Measurements from ENCODE around the gene ZNF275.
"Not testable (repeated sequence)": the region's sequence is repeated elsewhere in the genome, so short reads cannot be mapped to it uniquely, and the experiment has no call there.

Gene ZNF275

GRCh38 chrX:153388722-153389459 lies 54.9 kb downstream of the ZNF275 start:
- no peak for DNase-seq

- not testable (repeated sequence) for DNase-seq
These were observed 55.5 kb downstream of the ZNF275 start for GRCh38 chrX:153389460-153389768.

GRCh38 chrX:153392642-153393321 lies 58.8 kb downstream of the ZNF275 start:
- DNase-seq: no peak

GRCh38 chrX:153394612-153395011 lies 60.7 kb downstream of the ZNF275 start:
- DNase-seq: no peak

- DNase-seq: no peak
These were observed 61.8 kb downstream of the ZNF275 start for GRCh38 chrX:153395613-153396319.

GRCh38 chrX:153396320-153397195 lies 62.6 kb downstream of the ZNF275 start:
- DNase-seq: no peak

- peak; percentile 25 to 86 (median 53) for DNase-seq
These were observed 63.5 kb downstream of the ZNF275 start for GRCh38 chrX:153397256-153397960.

- DNase-seq: no peak
These were observed 64.5 kb downstream of the ZNF275 start for GRCh38 chrX:153398275-153398960.

- no peak for DNase-seq
These were observed 66.5 kb downstream of the ZNF275 start for GRCh38 chrX:153400146-153401132.

GRCh38 chrX:153401133-153401764 lies 67.3 kb downstream of the ZNF275 start, which contains the start of gene PNMA6E:
Gene PNMA6E, minus strand, starts transcription at chrX:153401350. Its CDS starts 2,501 bp downstream, at chrX:153398849.
- DNase-seq: no peak
